Hepatic stellate cell (primary cell): ENCODE data around the gene HMGA1.
A peak's percentile ranks its signal among the peaks of the same experiment; 100 is the strongest.

Source experiments
- DNase-seq: peaks from one replicate; pipeline ENCODE4 v3.0.0; 2011; ENCODE audit warnings: low spot score

Gene HMGA1

GRCh38 chr6:34223956-34224940 lies 12.4 kb upstream of the HMGA1 start:
- peak; percentile 97 for DNase-seq

GRCh38 chr6:34225551-34225950 lies 11.1 kb upstream of the HMGA1 start:
- DNase-seq: no peak

- no peak for DNase-seq
Measured at GRCh38 chr6:34226066-34226465, 10.6 kb upstream of the HMGA1 start.

GRCh38 chr6:34226731-34227586 lies 9.7 kb upstream of the HMGA1 start:
- no peak for DNase-seq

GRCh38 chr6:34227761-34228421 lies 8.8 kb upstream of the HMGA1 start:
- DNase-seq: no peak

- DNase-seq: no peak
Measured at GRCh38 chr6:34229877-34230276, 6.8 kb upstream of the HMGA1 start.

- DNase-seq: no peak
Measured at GRCh38 chr6:34230653-34231371, 5.9 kb upstream of the HMGA1 start.

- no peak for DNase-seq
Measured at GRCh38 chr6:34231566-34232336, 4.9 kb upstream of the HMGA1 start.

GRCh38 chr6:34232901-34233300 lies 3.8 kb upstream of the HMGA1 start:
- no peak for DNase-seq

GRCh38 chr6:34233867-34234266 lies 2.8 kb upstream of the HMGA1 start:
- no peak for DNase-seq

- DNase-seq: no peak
Measured at GRCh38 chr6:34234667-34235306, 1.9 kb upstream of the HMGA1 start.

GRCh38 chr6:34235307-34236130 lies 1.2 kb upstream of the HMGA1 start:
- DNase-seq: peak; percentile 84

GRCh38 chr6:34236131-34236442 lies 586 bp upstream of the HMGA1 start:
- no peak for DNase-seq

- DNase-seq: no peak
Measured at GRCh38 chr6:34237316-34237721, 646 bp downstream of the HMGA1 start.

GRCh38 chr6:34237722-34238584 lies 1.3 kb downstream of the HMGA1 start:
- DNase-seq: peak; percentile 55

- no peak for DNase-seq
Measured at GRCh38 chr6:34238585-34239499, 2.2 kb downstream of the HMGA1 start.

- no peak for DNase-seq
Measured at GRCh38 chr6:34239500-34239825, 2.8 kb downstream of the HMGA1 start.

GRCh38 chr6:34239893-34240292 lies 3.2 kb downstream of the HMGA1 start:
- DNase-seq: no peak
